Astrocyte of the spinal cord (primary cell): ENCODE data around the gene MYO7B.

Experiments
- DNase-seq: peaks from one replicate; pipeline ENCODE4 v3.0.0; 2011; ENCODE audit warnings: low read depth, low spot score
- H3K4me3 ChIP-seq: 2 replicates; pipeline ENCODE4 v1.5.1; 2011; ENCODE audit warnings: low read depth, mild to moderate bottlenecking, low read length, moderate library complexity
- in situ Hi-C: cut with HindIII; loops from 2 replicates; pipeline ENCODE4 v1.10.0; 2017; ENCODE audit warnings: low sequenced_read_pairs
- TF ChIP-seq, protein P1 (sequence below): IDR thresholded peaks from 2 replicates; pipeline ENCODE4 v1.5.1; 2012; ENCODE audit warnings: low read depth, mild to moderate bottlenecking, low read length, inconsistent platforms

The MYO7B gene

GRCh38 chr2:127575941-127576432 is 40.5 kb downstream of the MYO7B start:
- in situ Hi-C loops: no loop called here
- no peak overlapping the region for H3K4me3 ChIP-seq
- no peak for DNase-seq
- TF ChIP-seq, protein P1, sequence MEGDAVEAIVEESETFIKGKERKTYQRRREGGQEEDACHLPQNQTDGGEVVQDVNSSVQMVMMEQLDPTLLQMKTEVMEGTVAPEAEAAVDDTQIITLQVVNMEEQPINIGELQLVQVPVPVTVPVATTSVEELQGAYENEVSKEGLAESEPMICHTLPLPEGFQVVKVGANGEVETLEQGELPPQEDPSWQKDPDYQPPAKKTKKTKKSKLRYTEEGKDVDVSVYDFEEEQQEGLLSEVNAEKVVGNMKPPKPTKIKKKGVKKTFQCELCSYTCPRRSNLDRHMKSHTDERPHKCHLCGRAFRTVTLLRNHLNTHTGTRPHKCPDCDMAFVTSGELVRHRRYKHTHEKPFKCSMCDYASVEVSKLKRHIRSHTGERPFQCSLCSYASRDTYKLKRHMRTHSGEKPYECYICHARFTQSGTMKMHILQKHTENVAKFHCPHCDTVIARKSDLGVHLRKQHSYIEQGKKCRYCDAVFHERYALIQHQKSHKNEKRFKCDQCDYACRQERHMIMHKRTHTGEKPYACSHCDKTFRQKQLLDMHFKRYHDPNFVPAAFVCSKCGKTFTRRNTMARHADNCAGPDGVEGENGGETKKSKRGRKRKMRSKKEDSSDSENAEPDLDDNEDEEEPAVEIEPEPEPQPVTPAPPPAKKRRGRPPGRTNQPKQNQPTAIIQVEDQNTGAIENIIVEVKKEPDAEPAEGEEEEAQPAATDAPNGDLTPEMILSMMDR: no peak

DNA sequence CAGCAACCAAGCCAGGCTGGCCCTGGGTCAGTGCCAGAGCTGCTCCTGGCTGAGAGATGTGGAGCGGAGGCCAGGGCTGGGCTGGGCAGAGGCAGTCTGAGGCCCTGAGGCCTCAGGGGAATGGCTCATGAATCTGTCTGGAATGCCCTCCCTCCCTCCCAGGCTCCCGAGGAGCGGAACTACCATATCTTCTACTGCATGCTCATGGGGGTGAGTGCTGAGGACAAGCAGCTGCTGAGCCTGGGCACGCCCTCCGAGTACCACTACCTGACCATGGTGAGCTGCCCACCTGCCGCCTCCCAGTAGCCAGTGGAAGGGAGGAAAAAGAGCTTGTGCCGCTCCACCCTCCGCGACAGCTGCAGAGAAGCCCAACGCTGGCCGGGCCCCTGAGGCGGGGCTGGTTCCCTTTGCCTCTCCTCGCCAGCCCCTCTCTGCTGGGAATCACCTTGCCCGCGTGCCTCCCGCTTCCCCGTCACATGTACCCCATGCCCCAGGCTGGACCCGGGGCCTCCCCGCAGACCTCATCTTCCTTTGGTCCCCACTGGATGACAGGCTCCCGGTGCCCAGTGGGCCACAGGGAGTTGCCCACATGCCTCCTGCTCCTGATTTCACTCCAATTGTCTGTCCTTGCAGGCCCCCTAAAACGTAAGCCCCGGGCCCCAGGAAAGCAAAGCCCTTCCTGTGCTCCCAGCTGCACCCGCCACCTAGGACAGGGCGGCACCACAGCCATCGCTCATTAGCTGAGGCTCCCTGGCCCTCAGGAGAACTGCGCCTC is 41.1 kb downstream of the MYO7B start:
- no peak overlapping the region for H3K4me3 ChIP-seq
- DNase-seq: peak; percentile 35
- TF ChIP-seq, protein P1: no peak
- in situ Hi-C loops: no loop called here

DNA sequence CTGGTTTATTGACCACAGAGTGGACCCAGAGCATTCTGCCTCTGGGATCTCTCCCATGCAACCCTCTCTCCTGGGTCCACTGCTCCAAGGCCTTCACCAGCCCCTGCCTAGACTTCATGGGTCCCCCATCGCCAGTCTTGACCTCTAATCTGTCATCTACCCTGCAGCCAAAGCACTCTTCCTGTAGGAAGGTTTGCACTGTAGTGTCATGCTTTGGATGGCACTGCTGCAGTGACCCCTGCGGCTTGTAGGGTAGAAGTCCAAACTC is 41.7 kb downstream of the MYO7B start:
- no peak overlapping the region for H3K4me3 ChIP-seq
- TF ChIP-seq, protein P1: no peak
- no peak for DNase-seq
- in situ Hi-C loops: no loop called here

DNA sequence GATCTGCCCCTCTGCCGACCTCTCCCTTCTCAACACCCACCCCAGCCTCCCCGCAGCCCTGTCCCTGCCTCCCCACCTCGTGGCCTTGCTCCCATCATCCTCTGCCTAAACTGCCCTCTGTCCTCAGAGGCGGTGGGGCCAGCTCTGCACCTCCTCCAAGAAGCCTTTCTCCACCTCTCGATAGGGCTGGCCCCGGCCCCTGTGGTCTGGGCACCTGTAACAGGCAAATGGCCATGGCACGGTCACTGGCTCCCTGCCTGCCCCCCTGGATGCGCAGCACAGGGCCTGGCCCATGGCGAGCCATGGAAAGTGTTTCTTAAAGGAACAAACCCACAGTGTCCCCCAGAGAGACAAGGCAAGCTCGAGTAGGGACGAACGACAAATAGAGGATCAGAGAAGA is 42.0 kb downstream of the MYO7B start:
- TF ChIP-seq, protein P1: no peak
- no peak overlapping the region for H3K4me3 ChIP-seq
- in situ Hi-C loops: no loop called here
- no peak for DNase-seq

- in situ Hi-C loops: no loop called here
- no peak overlapping the region for H3K4me3 ChIP-seq
- TF ChIP-seq, protein P1: no peak
- DNase-seq: no peak
Measured at GRCh38 chr2:127577973-127578372, 42.5 kb downstream of the MYO7B start.

DNA sequence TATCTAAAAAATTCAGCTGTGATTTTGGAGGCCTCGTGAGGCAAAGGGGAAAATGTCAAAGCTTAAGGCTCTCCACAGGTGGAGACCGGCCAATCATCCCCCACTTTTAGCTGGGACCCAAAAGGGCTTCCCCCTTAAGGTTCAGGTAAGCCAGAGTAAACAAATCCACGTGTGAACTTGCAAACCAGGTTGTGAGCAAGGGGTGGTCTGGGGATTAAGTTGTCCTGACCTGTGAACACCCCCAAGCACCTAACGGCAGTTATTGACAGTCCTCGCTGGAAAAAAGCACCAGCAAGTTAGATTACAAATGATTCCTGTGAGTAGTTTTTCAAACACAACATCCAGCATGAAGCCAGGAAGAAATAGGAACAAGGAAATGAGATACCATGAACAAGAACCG is 42.9 kb downstream of the MYO7B start:
- no peak for DNase-seq
- TF ChIP-seq, protein P1: no peak
- no peak overlapping the region for H3K4me3 ChIP-seq
- in situ Hi-C loops: no loop called here
